Endothelial cell of umbilical vein (primary cell): ENCODE measurements around the gene PACSIN2. TPM values are rescaled to one million over a fixed set of nuclear protein-coding genes. Genes with fewer than 3 reads are reported as not detected.

ENCODE experiments used
- BruUV-seq: library from RNA; stranded (reverse); fragments of 400-500 nt; replicated peaks from 2 replicates; lab custom pipeline; 2021; lab: Mats Ljungman, UMichigan
- CTCF ChIA-PET: fragments of 300-600, 350-600 bp; sonication (Branson Sonifier 250); formaldehyde crosslinking; loops from one replicate; lab custom pipeline; 2021; ENCODE audit warnings: antibody characterized with exemption, inconsistent platforms; lab: Charles Lee
- POLR2A ChIA-PET: fragments of 300-600, 350-600 bp; sonication (Branson Sonifier 250); formaldehyde crosslinking; loops from one replicate; lab custom pipeline; 2021; ENCODE audit warnings: antibody characterized with exemption, inconsistent platforms; lab: Charles Lee
- DNase-seq: peaks from one replicate; pipeline ENCODE4 v3.0.0-alpha.2; 2011; ENCODE audit warnings: low read depth, low spot score
- FAIRE-seq: peaks from 2 replicates; lab custom pipeline; 2011; peaks lifted over from hg19 to GRCh38; lab: Jason Lieb, UNC
- H2AFZ ChIP-seq: 2 replicates; pipeline ENCODE4 v1.6.0; 2012; ENCODE audit warnings: low read depth, low read length, control low read depth, inconsistent platforms
- H3K27ac ChIP-seq: 2 replicates; pipeline ENCODE4 v1.5.1; 2011; ENCODE audit warnings: low read depth, mild to moderate bottlenecking, control low read depth, low read length, moderate library complexity; ENCODE audit not compliant: insufficient read depth
- H3K27me3 ChIP-seq, 2 experiments: 2 replicates each; pipeline versions ENCODE4 v1.6.0 to v1.6.1; 2011; ENCODE audit warnings: low read length in 2 of 2, mixed read lengths in 1 of 2; ENCODE audit not compliant: control insufficient read depth in 2 of 2, insufficient read depth in 2 of 2
- H3K36me3 ChIP-seq, 2 experiments: 2 replicates in 1 of 2; 3 replicates in 1 of 2; pipeline ENCODE4 v1.5.1; 2011; ENCODE audit warnings: low read length in 2 of 2, mild to moderate bottlenecking in 1 of 2, moderate library complexity in 1 of 2; ENCODE audit not compliant: control insufficient read depth in 2 of 2, insufficient read depth in 2 of 2; ENCODE audit errors: extremely low read depth in 1 of 2
- H3K4me1 ChIP-seq: 3 replicates; pipeline ENCODE4 v1.5.1; 2011; ENCODE audit warnings: mild to moderate bottlenecking, low read length; ENCODE audit not compliant: control insufficient read depth, insufficient read depth; ENCODE audit errors: extremely low read depth
- H3K4me2 ChIP-seq: 2 replicates; pipeline ENCODE4 v1.6.1; 2011; ENCODE audit warnings: low read length, control low read depth, mixed read lengths; ENCODE audit not compliant: insufficient read depth
- H3K4me3 ChIP-seq, 3 experiments: fragments of 200-600 bp in 1 of 3; sonication (generic), shearing (Covaris generic) in 1 of 3; replicated peaks in 1 of 3; 2 replicates each; pipeline ENCODE4 v1.5.1; 2011 to 2016; ENCODE audit warnings: control low read depth in 3 of 3, low read length in 3 of 3, mild to moderate bottlenecking in 2 of 3, inconsistent platforms in 1 of 3, low read depth in 1 of 3, moderate library complexity in 1 of 3; ENCODE audit not compliant: insufficient read depth in 1 of 3
- H3K79me2 ChIP-seq: 2 replicates; pipeline ENCODE4 v1.6.0; 2012; ENCODE audit warnings: low read length, inconsistent platforms; ENCODE audit not compliant: control insufficient read depth, insufficient read depth
- H3K9ac ChIP-seq: replicated peaks from 2 replicates; pipeline ENCODE3; 2011; ENCODE audit warnings: low read length, control low read depth; ENCODE audit not compliant: insufficient read depth; ENCODE audit errors: extremely low read depth
- H3K9me1 ChIP-seq: replicated peaks from 3 replicates; pipeline ENCODE4 v1.6.0; 2011; ENCODE audit warnings: mild to moderate bottlenecking, low read length; ENCODE audit not compliant: control insufficient read depth, insufficient read depth; ENCODE audit errors: extremely low read depth
- H3K9me3 ChIP-seq: replicated peaks from 2 replicates; pipeline ENCODE4 v1.5.1; 2012; ENCODE audit warnings: low read length, inconsistent platforms; ENCODE audit not compliant: control insufficient read depth, insufficient read depth
- H4K20me1 ChIP-seq: replicated peaks from 2 replicates; pipeline ENCODE3; 2011; ENCODE audit warnings: mild to moderate bottlenecking, low read length; ENCODE audit not compliant: control insufficient read depth, insufficient read depth; ENCODE audit errors: extremely low read depth
- EZH2 ChIP-seq: IDR thresholded peaks from 2 replicates; pipeline ENCODE4 v1.6.1; 2012; ENCODE audit warnings: borderline replicate concordance, low read depth, mild to moderate bottlenecking, moderate library complexity, low read length, inconsistent platforms; ENCODE audit not compliant: severe bottlenecking
- FOS ChIP-seq: IDR thresholded peaks from 2 replicates; pipeline ENCODE4 v1.6.1; 2011; ENCODE audit warnings: mild to moderate bottlenecking, low read length, moderate library complexity, borderline replicate concordance; ENCODE audit not compliant: insufficient read depth
- GATA2 ChIP-seq: IDR thresholded peaks from 2 replicates; pipeline ENCODE4 v1.7.0; 2011; ENCODE audit warnings: low read depth, mild to moderate bottlenecking, moderate library complexity, mixed read lengths, low read length; ENCODE audit not compliant: insufficient read length, insufficient read depth
- JUN ChIP-seq: IDR thresholded peaks from 2 replicates; pipeline ENCODE4 v1.6.1; 2011; ENCODE audit warnings: borderline replicate concordance, low read depth; ENCODE audit not compliant: insufficient read length, insufficient read depth
- MYC ChIP-seq: IDR thresholded peaks from one replicate; pipeline ENCODE4 v1.6.1; 2011; ENCODE audit warnings: mild to moderate bottlenecking, low read depth, low read length
- POLR2A ChIP-seq: IDR thresholded peaks from 2 replicates; pipeline ENCODE4 v1.6.1; 2012; ENCODE audit warnings: low read depth, mild to moderate bottlenecking, control low read depth, low read length
- POLR2AphosphoS5 ChIP-seq: IDR thresholded peaks from 2 replicates; pipeline ENCODE4 v1.6.1; 2012; ENCODE audit warnings: low read depth, mild to moderate bottlenecking, control low read depth, low read length, moderate library complexity; ENCODE audit not compliant: insufficient read depth
- dilution Hi-C: fragments of 300-500 bp; cut with MboI; formaldehyde crosslinking; loops from one replicate; pipeline ENCODE4 v1.15.0; 2019; ENCODE audit warnings: low sequenced_read_pairs; ENCODE audit not compliant: extremely low pct_ligation_motif_present
- intact Hi-C: fragments of 100-400 bp; cut with micrococcal nuclease; formaldehyde crosslinking; loops from one replicate; pipeline ENCODE4 v1.10.0; 2022
- polyA plus RNA-seq, 4 experiments: library from polyadenylated mRNA; depleted of rRNA in 3 of 4; stranded (reverse) in 3 of 4; unstranded in 1 of 4; fragments of >200 nt; gene quantifications; 2 replicates each; pipeline versions ENCODE4 v1.2.1 to v1.2.3, GENCODE V29; 2011 to 2012; ENCODE audit warnings: missing spikeins in 1 of 4
- total RNA-seq: library from RNA; stranded (reverse); gene quantifications from 2 replicates; pipeline ENCODE4 v1.2.3, GENCODE V29; 2021
- TF ChIP-seq, protein P1 (sequence below): IDR thresholded peaks from 2 replicates; pipeline ENCODE4 v1.6.1; 2011; ENCODE audit not compliant: insufficient read depth, insufficient read length
- TF ChIP-seq, protein P2 (sequence below), 2 donors: IDR thresholded peaks; 1 replicate in 1 of 2; 2 replicates in 1 of 2; pipeline ENCODE4 v1.5.1; 2011; ENCODE audit warnings: low read length in 2 of 2, mild to moderate bottlenecking in 2 of 2, moderate library complexity in 2 of 2, control low read depth in 1 of 2, inconsistent platforms in 1 of 2, low read depth in 1 of 2; ENCODE audit not compliant: insufficient read depth in 1 of 2; ENCODE audit errors: extremely low read depth in 1 of 2

Gene PACSIN2
- total and polyA plus RNA-seq, 2 donors (not counting 3 experiments of a cell fraction or from before 2014, with no cell fraction given), result 46.2 to 64.5 TPM

DNA sequence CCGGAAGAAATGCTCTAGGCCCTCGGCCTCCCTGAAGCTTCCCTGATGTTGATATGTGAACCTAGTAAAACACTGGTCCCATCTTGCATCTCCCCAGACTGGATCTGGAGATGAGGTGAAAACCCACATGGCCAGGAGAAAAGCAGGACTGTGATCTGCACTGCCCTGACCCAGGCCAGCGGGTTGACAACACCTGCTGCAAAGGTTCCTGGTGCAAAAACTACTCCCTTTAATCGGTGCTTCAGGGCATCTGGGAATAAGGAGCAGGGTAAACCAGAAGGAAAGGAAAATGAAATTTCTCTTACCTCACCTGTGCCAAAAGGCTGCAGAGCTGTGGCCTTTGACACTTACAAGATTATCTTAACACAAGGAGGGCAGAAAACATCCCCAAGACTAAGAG, 30.6 kb downstream of the PACSIN2 start:
- no peaks in the 10 kb centered on the region for H3K9me3 ChIP-seq
- intact Hi-C loops (no loop called here), dilution Hi-C loops (no loop called here)
- no peak overlapping the region for H3K9ac ChIP-seq
- H3K4me2 ChIP-seq, result no peak overlapping the region
- no peak overlapping the region for H3K4me3 ChIP-seq
- no peak overlapping the region for H2AFZ ChIP-seq
- CTCF ChIA-PET, result interaction anchor here (0.6 to 0.8 kb wide), 2 partner anchors 14 to 128 kb away, joined by 3 read pairs; no protein-coding TSS in a partner anchor
- no peaks in the 10 kb centered on the region for H4K20me1 ChIP-seq
- peaks cover 37% of the 10 kb centered on the region for H3K79me2 ChIP-seq
- no peaks in the 10 kb centered on the region for H3K4me1 ChIP-seq
- POLR2A ChIA-PET, result interaction anchor here (0.6 kb wide), 1 partner anchor 23 kb away, joined by 4 read pairs; no protein-coding TSS in a partner anchor
- no TSS peak for BruUV-seq
- no peak for TF ChIP-seq EZH2
- no peak for TF ChIP-seq POLR2AphosphoS5
- TF ChIP-seq, protein P1, sequence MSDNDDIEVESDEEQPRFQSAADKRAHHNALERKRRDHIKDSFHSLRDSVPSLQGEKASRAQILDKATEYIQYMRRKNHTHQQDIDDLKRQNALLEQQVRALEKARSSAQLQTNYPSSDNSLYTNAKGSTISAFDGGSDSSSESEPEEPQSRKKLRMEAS, result no peak
- TF ChIP-seq FOS, result no peak
- TF ChIP-seq JUN, result no peak
- no peak for TF ChIP-seq POLR2A
- TF ChIP-seq GATA2, result no peak
- TF ChIP-seq, protein P2, sequence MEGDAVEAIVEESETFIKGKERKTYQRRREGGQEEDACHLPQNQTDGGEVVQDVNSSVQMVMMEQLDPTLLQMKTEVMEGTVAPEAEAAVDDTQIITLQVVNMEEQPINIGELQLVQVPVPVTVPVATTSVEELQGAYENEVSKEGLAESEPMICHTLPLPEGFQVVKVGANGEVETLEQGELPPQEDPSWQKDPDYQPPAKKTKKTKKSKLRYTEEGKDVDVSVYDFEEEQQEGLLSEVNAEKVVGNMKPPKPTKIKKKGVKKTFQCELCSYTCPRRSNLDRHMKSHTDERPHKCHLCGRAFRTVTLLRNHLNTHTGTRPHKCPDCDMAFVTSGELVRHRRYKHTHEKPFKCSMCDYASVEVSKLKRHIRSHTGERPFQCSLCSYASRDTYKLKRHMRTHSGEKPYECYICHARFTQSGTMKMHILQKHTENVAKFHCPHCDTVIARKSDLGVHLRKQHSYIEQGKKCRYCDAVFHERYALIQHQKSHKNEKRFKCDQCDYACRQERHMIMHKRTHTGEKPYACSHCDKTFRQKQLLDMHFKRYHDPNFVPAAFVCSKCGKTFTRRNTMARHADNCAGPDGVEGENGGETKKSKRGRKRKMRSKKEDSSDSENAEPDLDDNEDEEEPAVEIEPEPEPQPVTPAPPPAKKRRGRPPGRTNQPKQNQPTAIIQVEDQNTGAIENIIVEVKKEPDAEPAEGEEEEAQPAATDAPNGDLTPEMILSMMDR (IDR thresholded peaks at IDR 0.05; ENCODE audit: extremely low read depth in 1 of 2, insufficient read depth in 1 of 2, low read depth in 1 of 2, low read length in 2 of 2), result no peak
- no peak for TF ChIP-seq MYC
- DNase-seq, result no peak
- no peaks in the 10 kb centered on the region for H3K9me1 ChIP-seq
- FAIRE-seq, result no peak
- H3K36me3 ChIP-seq, result no peaks in the 10 kb centered on the region
- H3K27ac ChIP-seq, result no peak overlapping the region
- H3K27me3 ChIP-seq, result no peaks in the 10 kb centered on the region
